KMS-11 (cell line): ENCODE data around the gene TSHZ1.

Source experiments
- H2AFZ ChIP-seq: fragments of 200-600 bp; sonication (generic); 2 replicates; pipeline ENCODE4 v1.6.1; 2016; ENCODE audit warnings: antibody characterized with exemption, mixed run types, low read depth
- H3K27ac ChIP-seq: fragments of 200-600 bp; sonication (generic); 2 replicates; pipeline ENCODE4 v1.6.1; 2016; ENCODE audit warnings: mild to moderate bottlenecking, mixed run types
- H3K27me3 ChIP-seq: fragments of 200-600 bp; sonication (generic); 2 replicates; pipeline ENCODE4 v1.6.1; 2017; ENCODE audit warnings: mild to moderate bottlenecking, low read depth, mixed run types, moderate library complexity; ENCODE audit not compliant: insufficient read depth
- H3K36me3 ChIP-seq: fragments of 200-600 bp; sonication (generic); 2 replicates; pipeline ENCODE4 v1.6.1; 2017; ENCODE audit warnings: mild to moderate bottlenecking, mixed run types; ENCODE audit not compliant: insufficient read depth
- H3K4me1 ChIP-seq: fragments of 200-600 bp; sonication (generic); 2 replicates; pipeline ENCODE4 v1.6.1; 2016; ENCODE audit warnings: mild to moderate bottlenecking, low read depth, mixed run types; ENCODE audit not compliant: poor library complexity, severe bottlenecking
- H3K4me2 ChIP-seq: fragments of 200-600 bp; sonication (generic); 2 replicates; pipeline ENCODE4 v1.7.0; 2016; ENCODE audit warnings: mild to moderate bottlenecking, mixed run types
- H3K4me3 ChIP-seq: fragments of 200-600 bp; sonication (generic); IDR thresholded peaks from 2 replicates; pipeline ENCODE4 v1.6.1; 2017; ENCODE audit warnings: low read depth, low read length, mixed read lengths; ENCODE audit not compliant: insufficient read depth
- H3K79me2 ChIP-seq: fragments of 200-600 bp; sonication (generic); 2 replicates; pipeline ENCODE4 v1.6.1; 2016; ENCODE audit warnings: low read depth, mixed run types; ENCODE audit not compliant: insufficient read depth
- H3K9ac ChIP-seq: fragments of 200-600 bp; sonication (generic); 2 replicates; pipeline ENCODE4 v1.6.1; 2016; ENCODE audit warnings: mild to moderate bottlenecking, mixed run types
- H4K20me1 ChIP-seq: fragments of 200-600 bp; sonication (generic); 2 replicates; pipeline ENCODE4 v1.6.1; 2016; ENCODE audit warnings: mild to moderate bottlenecking, mixed run types; ENCODE audit not compliant: insufficient read depth
- TF ChIP-seq, protein P1 (sequence below): fragments of 200-600 bp; sonication (generic); conservative IDR thresholded peaks from 2 replicates; pipeline ENCODE4 v1.6.1; 2017; ENCODE audit warnings: low read depth, mild to moderate bottlenecking, antibody characterized with exemption, low read length, moderate library complexity, mixed read lengths

TSHZ1 gene

DNA sequence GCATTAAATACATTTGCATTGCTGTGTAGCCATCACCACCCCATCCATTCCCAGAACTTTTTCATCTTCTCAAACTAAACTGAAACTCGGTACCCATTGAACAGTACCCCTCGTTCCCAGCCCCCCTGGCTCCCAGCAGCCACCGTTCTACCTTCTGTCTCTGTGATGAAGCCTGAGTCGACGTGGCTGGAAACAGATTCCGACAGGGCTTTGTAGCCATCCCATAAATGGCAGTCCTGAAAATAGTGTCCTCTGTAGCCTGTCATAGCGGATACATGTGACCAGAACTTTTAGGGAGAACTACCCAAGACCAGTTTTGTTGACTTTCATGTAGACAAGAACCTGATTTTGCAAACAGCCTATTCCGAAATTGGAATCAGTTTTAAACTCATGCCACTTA lies 59.1 kb downstream of the TSHZ1 start:
- no peaks in the 10 kb centered on the region for H3K4me1 ChIP-seq
- no peaks in the 10 kb centered on the region for H3K27me3 ChIP-seq
- no peak overlapping the region for H3K4me3 ChIP-seq
- no peak overlapping the region for H3K27ac ChIP-seq
- no peaks in the 10 kb centered on the region for H3K79me2 ChIP-seq
- H4K20me1 ChIP-seq = no peaks in the 10 kb centered on the region
- no peak overlapping the region for H2AFZ ChIP-seq
- TF ChIP-seq, protein P1, sequence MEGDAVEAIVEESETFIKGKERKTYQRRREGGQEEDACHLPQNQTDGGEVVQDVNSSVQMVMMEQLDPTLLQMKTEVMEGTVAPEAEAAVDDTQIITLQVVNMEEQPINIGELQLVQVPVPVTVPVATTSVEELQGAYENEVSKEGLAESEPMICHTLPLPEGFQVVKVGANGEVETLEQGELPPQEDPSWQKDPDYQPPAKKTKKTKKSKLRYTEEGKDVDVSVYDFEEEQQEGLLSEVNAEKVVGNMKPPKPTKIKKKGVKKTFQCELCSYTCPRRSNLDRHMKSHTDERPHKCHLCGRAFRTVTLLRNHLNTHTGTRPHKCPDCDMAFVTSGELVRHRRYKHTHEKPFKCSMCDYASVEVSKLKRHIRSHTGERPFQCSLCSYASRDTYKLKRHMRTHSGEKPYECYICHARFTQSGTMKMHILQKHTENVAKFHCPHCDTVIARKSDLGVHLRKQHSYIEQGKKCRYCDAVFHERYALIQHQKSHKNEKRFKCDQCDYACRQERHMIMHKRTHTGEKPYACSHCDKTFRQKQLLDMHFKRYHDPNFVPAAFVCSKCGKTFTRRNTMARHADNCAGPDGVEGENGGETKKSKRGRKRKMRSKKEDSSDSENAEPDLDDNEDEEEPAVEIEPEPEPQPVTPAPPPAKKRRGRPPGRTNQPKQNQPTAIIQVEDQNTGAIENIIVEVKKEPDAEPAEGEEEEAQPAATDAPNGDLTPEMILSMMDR = no peak
- no peak overlapping the region for H3K9ac ChIP-seq
- H3K36me3 ChIP-seq = no peaks in the 10 kb centered on the region
- H3K4me2 ChIP-seq = no peak overlapping the region

DNA sequence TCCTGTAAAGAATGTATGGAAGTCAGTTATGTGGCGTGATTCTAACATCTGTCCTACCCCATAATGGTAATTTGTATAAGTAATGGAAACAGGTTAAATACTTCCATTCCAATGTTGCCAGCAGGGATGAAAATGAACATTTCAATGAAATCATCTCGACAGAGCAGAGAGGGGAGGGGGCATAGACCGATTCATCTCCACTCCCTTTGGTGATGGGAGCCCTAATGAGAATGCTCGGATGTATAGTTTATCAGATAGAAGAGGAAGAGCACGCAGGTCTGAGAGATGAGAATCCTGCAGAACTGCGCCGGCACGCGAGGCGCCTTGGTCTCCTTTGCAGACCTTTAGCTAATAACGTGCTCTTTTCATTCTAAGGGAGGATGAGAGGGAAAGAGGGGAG lies 61.4 kb downstream of the TSHZ1 start:
- Histone ChIP-seq H3K27me3 (no peaks in the 10 kb centered on the region), H2AFZ (no peak overlapping the region), H3K9ac (no peak overlapping the region), H3K36me3 (no peaks in the 10 kb centered on the region), H3K27ac (no peak overlapping the region), H4K20me1 (no peaks in the 10 kb centered on the region), H3K79me2 (no peaks in the 10 kb centered on the region), H3K4me1 (no peaks in the 10 kb centered on the region), H3K4me2 (no peak overlapping the region), H3K4me3 (no peak overlapping the region)
- TF ChIP-seq, protein P1 = no peak

DNA sequence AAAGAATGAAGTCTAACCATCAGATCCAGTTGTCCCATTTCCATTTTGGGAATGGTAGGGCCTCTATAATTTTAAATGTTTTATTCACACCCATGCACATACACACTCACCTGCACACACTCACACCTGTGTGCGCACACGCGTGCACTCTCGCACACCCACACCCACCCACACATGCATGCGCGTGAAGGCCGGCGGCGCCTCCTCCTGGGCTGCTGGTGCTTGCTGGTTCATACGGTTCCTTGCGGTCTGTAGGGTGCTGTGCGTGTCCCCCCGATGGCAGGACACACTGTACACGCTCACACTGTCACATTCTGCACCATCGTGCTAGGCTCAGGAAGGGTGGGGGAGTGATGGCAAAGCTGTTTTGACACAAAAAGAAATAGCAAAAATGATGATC lies 63.2 kb downstream of the TSHZ1 start:
- H3K4me2 ChIP-seq = no peak overlapping the region
- H3K27ac ChIP-seq = no peak overlapping the region
- H3K79me2 ChIP-seq = no peaks in the 10 kb centered on the region
- TF ChIP-seq, protein P1 = no peak
- H3K4me3 ChIP-seq = no peak overlapping the region
- H3K9ac ChIP-seq = no peak overlapping the region
- H3K4me1 ChIP-seq = no peaks in the 10 kb centered on the region
- H4K20me1 ChIP-seq = no peaks in the 10 kb centered on the region
- no peak overlapping the region for H2AFZ ChIP-seq
- no peaks in the 10 kb centered on the region for H3K27me3 ChIP-seq
- H3K36me3 ChIP-seq = no peaks in the 10 kb centered on the region

DNA sequence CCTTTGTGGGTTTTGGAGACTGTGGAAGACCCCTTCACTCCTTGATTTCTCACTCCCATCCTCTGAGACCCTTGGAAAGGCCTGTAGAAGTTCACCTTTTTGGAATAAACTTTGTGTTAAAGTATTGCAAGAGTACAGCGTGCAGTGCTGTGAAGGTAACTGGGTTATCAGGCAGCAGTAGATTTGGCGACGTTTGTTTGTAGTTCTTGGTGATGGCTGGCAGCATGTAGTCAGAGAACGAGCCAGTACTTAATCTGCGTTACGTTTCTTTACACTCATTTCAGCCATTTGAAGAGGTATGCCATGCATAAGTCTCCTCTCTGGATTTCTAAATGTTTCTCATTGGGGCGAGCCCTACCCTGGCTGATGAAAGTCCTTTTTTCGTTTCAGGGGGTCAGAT lies 64.6 kb downstream of the TSHZ1 start:
- Histone ChIP-seq H3K4me1 (no peaks in the 10 kb centered on the region), H3K79me2 (no peaks in the 10 kb centered on the region), H4K20me1 (no peaks in the 10 kb centered on the region), H3K27me3 (no peaks in the 10 kb centered on the region), H3K9ac (no peak overlapping the region), H3K27ac (no peak overlapping the region), H3K4me3 (no peak overlapping the region), H3K4me2 (no peak overlapping the region), H2AFZ (no peak overlapping the region), H3K36me3 (no peaks in the 10 kb centered on the region)
- TF ChIP-seq, protein P1 = no peak
